GM10847 (cell line): Measurements from ENCODE around the gene ADAMTSL4.

Source experiments
- POLR2A ChIP-seq: IDR thresholded peaks from 2 replicates; pipeline ENCODE4 v1.6.1; 2011; ENCODE audit not compliant: insufficient read length; ENCODE audit errors: extremely low read depth

Gene ADAMTSL4

DNA sequence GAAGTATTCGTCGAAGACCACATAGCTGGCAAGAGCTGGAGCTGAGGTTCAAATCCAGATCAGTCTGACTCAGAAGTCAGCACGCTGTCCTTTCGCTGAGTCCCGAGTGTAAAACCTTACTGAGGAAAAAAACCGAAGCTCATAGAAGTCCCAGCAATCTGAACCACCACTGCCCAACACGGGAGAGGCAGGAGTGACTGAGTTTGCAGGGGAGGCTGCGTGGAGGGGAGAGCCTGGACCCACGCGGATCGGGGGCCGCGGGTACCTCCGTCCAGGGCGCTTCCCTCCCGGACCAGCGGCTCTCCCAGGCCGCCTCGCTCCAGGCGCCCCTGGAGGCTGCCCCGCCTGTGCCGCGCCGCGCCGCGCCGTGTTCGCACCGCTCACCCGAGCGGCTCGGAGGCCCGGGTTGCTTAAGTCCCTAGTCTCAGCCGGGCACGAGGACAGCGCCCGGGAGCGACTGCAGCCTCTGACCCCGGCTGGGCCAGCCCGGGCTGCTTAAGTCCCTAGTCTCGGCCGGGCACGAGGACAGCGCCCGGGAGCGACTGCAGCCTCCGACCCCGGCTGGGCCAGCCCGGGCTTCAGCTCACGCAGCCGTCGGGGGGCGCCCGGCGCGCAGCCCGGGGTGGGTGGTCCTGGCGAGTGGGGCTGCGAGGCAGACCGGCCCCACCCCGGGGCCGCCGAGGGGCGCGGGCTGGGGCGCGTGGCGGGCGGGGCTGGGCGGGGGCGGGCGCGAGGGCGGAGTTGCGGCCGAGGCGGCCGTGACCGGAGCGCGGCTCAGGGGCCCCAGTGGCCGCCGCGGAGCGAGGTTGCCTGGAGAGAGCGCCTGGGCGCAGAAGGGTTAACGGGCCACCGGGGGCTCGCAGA, at the start of gene ADAMTSL4:
Gene ADAMTSL4, plus strand, starts transcription at position 777 of the 864 bp plus-strand sequence. CDS start 2,881 bp downstream, outside the sequence.
- TF ChIP-seq POLR2A: no peak

DNA sequence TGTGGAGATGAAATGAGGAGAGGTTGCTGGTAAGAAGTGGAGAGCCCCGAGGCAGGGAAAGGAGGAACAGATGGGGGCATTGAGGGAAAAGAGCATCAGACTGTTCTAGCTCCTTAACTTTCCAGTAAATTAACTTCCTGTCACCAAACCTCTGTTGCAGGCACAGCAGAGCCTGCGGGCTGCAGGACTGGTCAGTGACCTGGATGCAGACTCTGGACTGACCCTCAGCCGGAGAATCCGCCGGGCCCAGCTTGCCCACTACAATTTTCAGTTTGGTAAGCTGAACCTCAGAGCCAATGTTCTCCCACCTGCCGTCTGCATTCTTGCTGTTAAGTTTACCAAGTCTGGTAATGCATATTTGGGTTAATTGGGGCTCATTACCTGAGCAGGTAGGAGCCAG, 43.8 kb upstream of the ADAMTSL4 start:
- no peak for TF ChIP-seq POLR2A

- TF ChIP-seq POLR2A: no peak
These were observed 41.0 kb upstream of the ADAMTSL4 start, which contains the start of gene ECM1 for GRCh38 chr1:150507912-150508864. Gene ECM1 (plus strand): TSS chr1:150508109. CDS start chr1:150508210, 101 bp downstream.

DNA sequence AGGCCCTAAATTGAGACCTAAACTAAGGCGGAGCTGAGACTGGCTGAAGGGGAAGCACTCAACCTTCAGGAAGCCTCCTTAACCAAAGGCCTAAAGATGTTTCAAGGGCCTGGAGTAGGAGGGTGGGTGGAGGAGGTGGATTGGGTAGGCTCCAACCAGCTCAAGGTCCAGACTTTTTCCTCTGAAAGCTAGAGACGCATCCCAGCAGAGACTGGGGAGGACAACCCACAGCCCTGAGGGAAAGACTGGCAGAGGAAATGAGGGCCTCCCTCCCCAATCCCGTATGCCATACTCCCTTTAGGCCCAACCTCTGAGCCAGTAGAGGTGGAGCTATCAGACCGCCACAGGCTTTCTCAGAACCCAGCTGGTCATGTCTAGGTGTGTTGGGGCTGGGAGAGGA, 40.2 kb upstream of the ADAMTSL4 start:
- TF ChIP-seq POLR2A: no peak

- no peak for TF ChIP-seq POLR2A
These were observed 37.7 kb upstream of the ADAMTSL4 start for GRCh38 chr1:150511551-150511950.

GRCh38 chr1:150511985-150512660, 37.1 kb upstream of the ADAMTSL4 start:
- no peak for TF ChIP-seq POLR2A

DNA sequence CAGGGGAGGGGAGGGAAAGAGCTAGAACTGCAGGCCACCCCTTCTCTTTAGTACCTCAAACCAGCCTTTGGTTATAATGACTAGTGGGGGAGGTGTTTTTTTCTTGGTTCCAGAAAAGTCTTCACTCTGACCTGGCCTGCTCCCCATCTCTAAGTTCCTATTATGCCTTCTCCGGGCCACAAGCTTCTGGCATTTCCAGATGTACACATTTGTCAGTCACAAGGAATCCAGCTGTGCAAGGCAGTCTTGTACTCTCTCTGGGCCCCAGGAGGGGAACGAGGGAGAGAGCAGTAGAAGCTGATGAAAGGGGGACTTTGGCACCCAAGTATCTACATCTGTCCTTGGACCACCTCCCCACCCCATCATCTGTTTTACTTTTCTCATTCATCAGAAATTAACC, 36.4 kb upstream of the ADAMTSL4 start:
- TF ChIP-seq POLR2A: no peak

GRCh38 chr1:150513351-150513791, 35.8 kb upstream of the ADAMTSL4 start:
- TF ChIP-seq POLR2A: no peak

- no peak for TF ChIP-seq POLR2A
These were observed 34.9 kb upstream of the ADAMTSL4 start for GRCh38 chr1:150514260-150514659.

DNA sequence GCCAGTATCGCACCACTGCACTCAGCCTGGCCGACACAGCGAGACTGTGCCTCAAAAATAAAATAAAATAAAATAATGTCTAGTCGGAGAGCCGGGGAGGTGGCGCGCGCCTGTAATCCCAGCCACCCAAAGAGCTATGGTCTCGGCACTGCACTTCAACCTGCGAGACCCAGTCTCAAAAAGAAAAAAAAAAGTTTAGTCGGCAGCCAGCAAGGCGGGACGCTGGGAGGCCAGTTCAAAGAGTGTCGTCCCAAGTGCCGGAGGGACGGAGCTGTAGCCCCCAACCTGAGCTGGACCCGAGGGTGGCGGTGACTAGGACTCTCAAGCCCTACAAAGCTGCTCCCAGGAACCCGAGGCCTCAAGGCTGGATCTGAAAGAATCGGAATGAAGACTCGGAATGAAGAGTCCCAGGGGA, 34.3 kb upstream of the ADAMTSL4 start:
- TF ChIP-seq POLR2A: no peak

- TF ChIP-seq POLR2A: peak; percentile 20
These were observed 33.7 kb upstream of the ADAMTSL4 start, which contains the start of gene FALEC for GRCh38 chr1:150515328-150516049. Gene FALEC (plus strand): TSS chr1:150515752.

DNA sequence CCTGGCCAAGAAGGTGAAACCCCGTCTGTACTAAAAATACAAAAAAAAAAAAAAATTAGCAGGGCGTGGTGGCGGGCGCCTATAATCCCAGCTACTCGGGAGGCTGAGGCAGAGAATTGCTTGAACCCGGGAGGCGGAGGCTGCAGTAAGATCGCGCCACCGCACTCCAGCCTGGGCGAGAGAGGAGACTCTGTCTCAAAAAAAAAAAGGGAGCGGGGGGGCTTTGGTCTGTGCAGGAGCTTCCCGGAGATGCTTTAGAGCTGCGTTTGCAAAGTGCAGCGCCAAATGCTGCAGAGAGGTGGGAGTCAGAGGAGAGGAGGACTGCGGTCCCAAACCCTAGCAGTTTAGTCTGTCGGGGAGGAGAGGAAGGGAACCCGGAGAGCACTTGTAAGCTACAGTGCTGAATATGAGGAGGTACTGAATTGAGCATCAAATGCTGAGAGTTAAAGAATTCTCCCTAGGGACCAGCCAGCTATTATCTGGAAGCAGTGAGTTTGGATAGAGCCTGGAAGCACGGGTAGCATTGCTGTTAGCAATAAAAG, 33.1 kb upstream of the ADAMTSL4 start:
- no peak for TF ChIP-seq POLR2A

DNA sequence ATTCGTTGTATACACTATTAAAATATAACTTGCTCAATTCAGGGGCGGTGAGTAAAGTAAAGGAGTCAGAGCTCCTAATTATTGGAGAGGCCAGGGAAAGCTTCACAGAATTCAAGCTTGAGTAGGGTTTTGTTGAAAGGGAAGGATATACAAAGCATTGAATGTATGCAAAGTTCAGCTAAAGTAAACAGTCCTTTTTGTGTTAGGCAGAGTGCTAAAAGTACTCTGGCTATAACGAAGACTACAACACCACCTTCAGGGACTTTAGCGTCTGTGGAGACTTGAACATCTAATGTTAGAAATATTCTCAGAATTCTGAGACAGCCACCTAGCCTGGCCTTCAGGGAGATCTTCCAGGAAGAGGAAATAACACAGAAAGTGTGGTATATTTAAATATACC, 32.6 kb upstream of the ADAMTSL4 start:
- TF ChIP-seq POLR2A: no peak
